ENCODE data around the gene JPH3.

GRCh38 chr16:87694441-87695125 lies 92.3 kb downstream of the JPH3 start:
- TF ChIP-seq GATA3 (IDR thresholded peaks at IDR 0.05; ENCODE audit: low read depth, low read length), result no peak
- no peak for TF ChIP-seq GATA2 (IDR thresholded peaks at IDR 0.05; ENCODE audit: low read depth, low read length)

Data from SH-SY5Y (cell line).